Measurements from ENCODE around the gene UNC13C.

Gene UNC13C

DNA sequence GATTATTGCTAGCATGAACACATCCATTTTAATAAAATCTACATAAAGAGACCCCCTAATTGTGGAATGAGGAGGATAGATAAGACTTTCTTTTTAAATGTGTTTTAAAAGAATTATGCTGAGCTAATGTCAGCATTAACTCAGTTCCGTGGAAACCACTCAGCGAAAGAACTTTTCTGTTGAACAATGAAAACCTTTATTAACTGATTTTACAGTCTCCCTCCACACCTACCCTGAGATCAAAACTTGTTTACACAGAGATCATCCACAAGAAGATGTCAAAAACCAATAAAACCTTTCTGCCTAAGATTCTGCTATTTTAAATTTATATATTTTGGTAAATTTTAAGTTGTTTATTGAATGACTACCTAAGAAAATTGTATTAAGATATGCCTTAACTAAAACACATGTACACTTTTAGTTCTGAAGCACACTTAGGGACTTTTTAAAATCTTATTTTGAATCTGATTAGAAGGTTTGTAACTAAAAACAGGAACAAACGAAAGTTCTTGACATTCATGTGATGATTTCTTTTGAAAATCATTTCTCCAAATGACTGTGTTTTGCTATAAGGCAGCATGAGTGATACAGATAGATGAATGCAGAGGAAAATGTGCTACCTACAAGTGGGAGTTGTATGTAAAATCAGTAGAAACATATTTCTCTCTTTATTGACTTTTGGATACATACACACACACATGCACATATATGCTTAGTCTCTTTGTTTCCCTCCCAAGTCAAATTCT, 369.0 kb downstream of the UNC13C start:
- no peak for TF ChIP-seq CTCF (IDR thresholded peaks at IDR 0.05; ENCODE audit: control insufficient read depth, insufficient read depth, low read depth, low read length, missing control alignments)
- DNase-seq (ENCODE audit: low read depth): no peak
- no peak overlapping the region for H3K4me3 ChIP-seq (ENCODE audit: control insufficient read depth, low read depth, low read length)

GRCh38 chr15:54353726-54354125, 375.5 kb downstream of the UNC13C start:
- H3K4me3 ChIP-seq (ENCODE audit: control insufficient read depth, low read depth, low read length): no peak overlapping the region
- no peak for TF ChIP-seq CTCF (IDR thresholded peaks at IDR 0.05; ENCODE audit: control insufficient read depth, insufficient read depth, low read depth, low read length, missing control alignments)
- DNase-seq (ENCODE audit: low read depth): no peak

DNA sequence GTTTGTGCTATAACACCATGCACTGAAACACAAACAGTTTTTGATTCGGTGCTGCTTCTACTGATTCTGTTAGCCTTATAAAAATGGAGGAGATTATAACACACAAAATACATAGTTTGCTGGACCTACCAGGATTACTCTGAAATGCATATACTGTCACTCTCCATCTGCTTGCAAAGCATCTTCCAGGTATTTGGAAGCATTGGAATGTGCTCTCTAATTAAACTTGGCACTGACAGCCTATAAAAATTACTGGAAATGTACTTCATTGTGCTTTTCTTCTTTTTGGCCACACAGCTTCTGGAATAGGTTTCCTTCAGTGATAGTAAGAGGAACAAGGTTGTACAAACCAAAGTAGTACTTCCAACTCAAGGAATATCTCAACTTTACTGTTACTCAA, 376.1 kb downstream of the UNC13C start:
- no peak for DNase-seq (ENCODE audit: low read depth)
- TF ChIP-seq CTCF (IDR thresholded peaks at IDR 0.05; ENCODE audit: control insufficient read depth, insufficient read depth, low read depth, low read length, missing control alignments): no peak
- H3K4me3 ChIP-seq (ENCODE audit: control insufficient read depth, low read depth, low read length): no peak overlapping the region

DNA sequence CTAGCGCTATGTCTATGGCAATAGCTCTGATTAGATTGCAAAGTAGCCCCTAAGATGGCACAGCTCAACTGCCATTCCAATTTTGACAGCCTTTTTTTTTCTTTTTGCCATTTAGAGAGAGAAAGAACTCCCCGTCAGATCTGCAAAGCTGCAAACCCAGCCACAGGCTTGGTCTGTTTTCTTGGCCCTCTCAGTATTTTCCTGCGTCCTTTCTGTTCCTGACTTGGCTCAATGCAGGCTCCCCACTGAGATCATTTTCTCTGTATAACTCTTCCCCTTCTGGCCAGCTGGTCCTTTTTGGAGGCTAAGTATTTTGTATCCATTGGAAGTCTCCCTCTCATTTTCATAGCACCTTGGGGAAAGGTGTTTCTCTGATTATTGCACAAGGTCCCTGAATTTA, 386.7 kb downstream of the UNC13C start:
- no peak for DNase-seq (ENCODE audit: low read depth)
- TF ChIP-seq CTCF (IDR thresholded peaks at IDR 0.05; ENCODE audit: control insufficient read depth, insufficient read depth, low read depth, low read length, missing control alignments): no peak
- no peak overlapping the region for H3K4me3 ChIP-seq (ENCODE audit: control insufficient read depth, low read depth, low read length)

- TF ChIP-seq CTCF (IDR thresholded peaks at IDR 0.05; ENCODE audit: control insufficient read depth, insufficient read depth, low read depth, low read length, missing control alignments): no peak
- no peak for DNase-seq (ENCODE audit: low read depth)
- no peak overlapping the region for H3K4me3 ChIP-seq (ENCODE audit: control insufficient read depth, low read depth, low read length)
Observed at GRCh38 chr15:54373332-54373731, 395.1 kb downstream of the UNC13C start.

- no peak for DNase-seq (ENCODE audit: low read depth)
- no peak for TF ChIP-seq CTCF (IDR thresholded peaks at IDR 0.05; ENCODE audit: control insufficient read depth, insufficient read depth, low read depth, low read length, missing control alignments)
- H3K4me3 ChIP-seq (ENCODE audit: control insufficient read depth, low read depth, low read length): no peak overlapping the region
Observed at GRCh38 chr15:54374184-54374952, 396.1 kb downstream of the UNC13C start.
